Progenitor cell of endocrine pancreas (in vitro differentiated cells): ENCODE data around the gene FAXC. TPM values are rescaled to one million over a fixed set of nuclear protein-coding genes. Genes with fewer than 3 reads are reported as not detected.

Experiments used
- DNase-seq: peaks from one replicate; pipeline ENCODE4 v3.0.0; 2021; ENCODE audit warnings: low spot score; ENCODE audit not compliant: unreplicated experiment
- H3K27ac Mint-ChIP-seq: 2 replicates; pipeline ENCODE4 v1.8.0; 2021; ENCODE audit warnings: mild to moderate bottlenecking, moderate library complexity, mixed read lengths
- H3K27me3 Mint-ChIP-seq: 2 replicates; pipeline ENCODE4 v1.8.0; 2021; ENCODE audit warnings: mixed read lengths
- H3K36me3 Mint-ChIP-seq: 2 replicates; pipeline ENCODE4 v1.8.0; 2022; ENCODE audit warnings: mixed read lengths; ENCODE audit not compliant: insufficient read depth
- H3K4me1 Mint-ChIP-seq: 2 replicates; pipeline ENCODE4 v1.8.0; 2021; ENCODE audit warnings: low read depth, mixed read lengths
- H3K4me3 Mint-ChIP-seq: 2 replicates; pipeline ENCODE4 v1.8.0; 2021; ENCODE audit warnings: low read depth, mild to moderate bottlenecking, moderate library complexity, mixed read lengths
- H3K9me3 Mint-ChIP-seq: 2 replicates; pipeline ENCODE4 v1.8.0; 2021; ENCODE audit warnings: low read depth, mixed read lengths
- CTCF ChIP-seq: fragments of 200-600 bp; sonication (generic); IDR thresholded peaks from one replicate; pipeline ENCODE4 v1.5.0; 2021; ENCODE audit warnings: antibody characterized with exemption, mild to moderate bottlenecking; ENCODE audit not compliant: unreplicated experiment
- total RNA-seq: library from RNA; stranded (reverse); gene quantifications from 2 replicates; pipeline ENCODE4 v1.2.1, GENCODE V29; 2021

The FAXC gene
- total RNA-seq, 1 donor from 2014 or later = 20.7 TPM

- H3K4me3 Mint-ChIP-seq = no peak overlapping the region
- no peak overlapping the region for H3K27ac Mint-ChIP-seq
- H3K9me3 Mint-ChIP-seq = no peaks in the 10 kb centered on the region
- no peaks in the 10 kb centered on the region for H3K36me3 Mint-ChIP-seq
- DNase-seq = no peak
- no peak for TF ChIP-seq CTCF
- H3K4me1 Mint-ChIP-seq = no peaks in the 10 kb centered on the region
- peaks cover 5% of the 10 kb centered on the region for H3K27me3 Mint-ChIP-seq
These were observed 99.0 kb downstream of the FAXC start for GRCh38 chr6:99250476-99250875.

GRCh38 chr6:99246602-99247001 lies 102.9 kb downstream of the FAXC start:
- TF ChIP-seq CTCF = no peak
- no peak overlapping the region for H3K4me3 Mint-ChIP-seq
- no peaks in the 10 kb centered on the region for H3K9me3 Mint-ChIP-seq
- H3K36me3 Mint-ChIP-seq = no peaks in the 10 kb centered on the region
- no peak for DNase-seq
- H3K27me3 Mint-ChIP-seq = peaks cover 7% of the 10 kb centered on the region
- no peak overlapping the region for H3K27ac Mint-ChIP-seq
- H3K4me1 Mint-ChIP-seq = no peaks in the 10 kb centered on the region

GRCh38 chr6:99241905-99242534 lies 107.5 kb downstream of the FAXC start:
- no peaks in the 10 kb centered on the region for H3K9me3 Mint-ChIP-seq
- no peak for DNase-seq

GRCh38 chr6:99236010-99236409 lies 113.5 kb downstream of the FAXC start:
- H3K27me3 Mint-ChIP-seq = peaks cover 28% of the 10 kb centered on the region
- TF ChIP-seq CTCF = no peak
- H3K27ac Mint-ChIP-seq = no peak overlapping the region
- no peaks in the 10 kb centered on the region for H3K4me1 Mint-ChIP-seq
- no peak overlapping the region for H3K4me3 Mint-ChIP-seq
- H3K36me3 Mint-ChIP-seq = no peaks in the 10 kb centered on the region
- H3K9me3 Mint-ChIP-seq = no peaks in the 10 kb centered on the region
- no peak for DNase-seq

More at GRCh38 chr6:99241905-99242534, 107.5 kb downstream of the FAXC start:
- Mint-ChIP-seq H3K4me3 (no peak overlapping the region), H3K36me3 (no peaks in the 10 kb centered on the region), H3K27me3 (peaks cover 3% of the 10 kb centered on the region), H3K4me1 (no peaks in the 10 kb centered on the region), H3K27ac (no peak overlapping the region)
- TF ChIP-seq CTCF = peak; percentile 65

GRCh38 chr6:99233219-99233618 lies 116.3 kb downstream of the FAXC start:
- Mint-ChIP-seq H3K36me3 (no peaks in the 10 kb centered on the region), H3K27me3 (peaks cover 28% of the 10 kb centered on the region), H3K4me3 (no peak overlapping the region)

More at GRCh38 chr6:99233219-99233618, 116.3 kb downstream of the FAXC start:
- Mint-ChIP-seq H3K9me3 (no peaks in the 10 kb centered on the region), H3K4me1 (no peaks in the 10 kb centered on the region), H3K27ac (no peak overlapping the region)
- no peak for TF ChIP-seq CTCF
- no peak for DNase-seq
